Inferior parietal cortex (tissue), 1 donor: ENCODE results near the gene LRRC8A.

Source experiments
- DNase-seq: peaks from one replicate; pipeline ENCODE4 v3.0.0-alpha.2; 2016; ENCODE audit errors: extremely low spot score

LRRC8A gene

DNA sequence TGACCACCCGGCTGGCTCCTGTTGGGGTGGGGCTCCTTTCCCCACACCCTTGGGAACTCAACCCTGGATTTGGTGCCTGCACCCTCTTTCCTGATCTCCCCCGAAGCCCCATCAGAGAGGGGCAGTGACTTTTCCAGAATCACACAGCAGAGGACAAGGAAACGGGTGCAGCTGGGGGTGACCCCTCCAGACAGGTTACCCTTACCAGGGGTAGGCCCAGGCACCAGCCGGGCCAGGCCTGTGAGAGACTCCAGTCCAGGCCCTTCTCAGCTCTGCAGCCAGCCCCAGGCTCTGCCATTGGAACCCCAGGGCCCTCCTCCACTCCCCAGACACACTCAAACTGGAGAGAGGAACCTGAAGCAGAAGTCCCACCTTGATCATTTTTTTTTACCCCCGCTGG, 19.9 kb downstream of the LRRC8A start:
- no peak for DNase-seq

DNA sequence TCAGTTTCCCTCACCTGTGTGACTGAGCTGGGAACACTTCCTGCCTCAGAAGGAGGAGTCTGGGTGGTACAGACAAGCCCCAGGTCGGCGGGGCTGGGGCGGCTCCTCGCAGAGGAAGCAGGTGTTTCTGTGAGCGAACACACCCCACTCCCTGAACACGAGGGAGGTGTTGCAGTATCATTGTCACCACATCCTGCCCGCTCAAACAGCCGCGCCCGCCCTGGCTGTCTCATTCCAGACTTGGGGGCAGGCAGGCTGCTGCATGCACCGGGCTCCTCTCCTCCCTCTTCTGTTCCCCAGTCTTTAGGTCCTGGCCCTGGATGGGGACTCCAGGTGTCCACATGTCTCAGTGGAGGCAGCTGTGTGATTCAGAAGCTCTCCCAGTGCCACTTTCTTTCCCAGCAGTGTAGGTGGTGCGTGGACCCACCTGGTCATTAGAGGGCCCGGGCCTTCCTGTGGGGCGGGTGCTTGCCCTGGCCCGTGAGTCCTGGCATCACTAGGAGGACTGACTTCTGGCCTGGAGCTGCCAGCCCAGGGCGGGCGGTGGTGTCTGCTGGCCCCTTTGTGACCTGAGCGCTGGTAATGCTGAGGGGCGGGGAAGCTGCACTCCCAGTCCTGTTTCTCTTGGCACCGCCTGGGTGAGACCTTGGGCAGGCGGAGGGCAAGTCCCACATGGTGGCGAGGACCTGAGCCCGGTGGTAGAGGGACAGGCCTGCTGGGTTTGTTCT, 20.6 kb downstream of the LRRC8A start:
- DNase-seq = no peak

DNA sequence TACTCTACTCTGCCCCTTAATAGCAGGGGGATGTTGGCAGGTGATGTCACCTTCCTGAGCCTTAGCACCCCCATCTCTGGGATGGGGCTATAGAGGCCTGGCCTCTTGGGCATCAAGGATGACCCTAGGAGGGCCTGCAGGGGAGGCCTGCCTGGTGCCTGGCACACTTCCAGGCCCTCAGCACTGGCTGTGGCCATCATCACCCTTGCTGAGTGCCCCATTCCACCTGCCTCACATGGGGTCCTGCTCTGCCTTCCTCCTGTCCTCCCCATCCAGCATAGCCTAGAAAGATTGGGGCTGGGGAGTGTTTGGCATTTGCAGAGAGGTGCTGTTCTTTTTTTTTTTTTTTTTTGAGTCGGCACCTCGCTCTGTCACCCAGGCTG, 21.1 kb downstream of the LRRC8A start:
- no peak for DNase-seq

DNA sequence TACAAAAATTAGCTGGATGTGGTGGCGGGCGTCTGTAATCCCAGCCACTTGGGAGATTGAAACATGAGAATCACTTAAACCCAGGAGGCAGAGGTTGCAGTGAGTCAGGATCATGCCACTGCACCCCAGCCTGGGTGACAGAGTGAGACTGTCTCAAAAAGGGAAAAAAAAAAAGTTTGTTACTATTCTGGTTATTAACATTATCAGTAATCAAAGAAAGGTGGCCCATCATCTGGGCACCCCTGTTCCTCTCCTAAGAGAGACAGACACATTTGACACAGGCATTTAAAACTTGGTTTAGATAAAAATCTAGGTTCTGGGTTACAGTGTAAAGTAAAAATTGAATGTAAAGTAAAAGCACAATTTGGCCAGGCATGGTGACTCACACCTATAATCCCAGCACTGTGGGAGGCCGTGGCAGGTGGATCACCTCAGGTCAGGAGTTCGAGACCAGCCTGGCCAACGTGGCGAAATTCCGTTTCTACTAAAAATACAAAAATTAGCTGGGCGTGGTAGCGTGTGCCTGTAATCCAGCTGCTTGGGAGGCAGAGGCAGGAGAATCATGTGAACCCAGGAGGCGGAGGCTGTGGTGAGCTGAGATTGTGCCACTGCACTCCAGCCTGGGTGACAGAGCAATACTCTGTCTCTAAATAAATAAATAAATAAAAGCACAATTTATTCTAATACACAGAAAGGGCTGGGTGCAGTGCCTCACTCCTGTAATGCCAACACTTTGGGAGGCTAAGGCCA, 22.1 kb downstream of the LRRC8A start:
- no peak for DNase-seq

DNA sequence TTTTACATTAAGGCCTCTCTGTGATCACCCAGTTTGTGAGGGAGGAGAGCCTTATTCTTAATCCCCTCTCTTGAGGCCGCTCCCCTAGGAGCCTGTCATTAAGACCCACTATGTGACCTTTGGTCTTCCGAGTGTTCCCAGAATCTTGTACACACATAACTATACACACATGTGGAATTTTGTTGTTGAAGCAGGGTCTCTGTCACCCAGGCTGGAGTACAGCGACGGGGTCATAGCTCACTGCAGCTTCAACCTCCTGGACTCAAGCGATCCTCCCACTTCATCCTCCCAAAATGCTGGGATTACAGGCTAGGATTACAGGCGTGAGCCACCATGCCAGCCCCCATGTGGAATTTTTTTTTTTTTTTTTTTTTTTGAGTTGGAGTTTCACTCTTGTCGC, 24.0 kb downstream of the LRRC8A start:
- no peak for DNase-seq

DNA sequence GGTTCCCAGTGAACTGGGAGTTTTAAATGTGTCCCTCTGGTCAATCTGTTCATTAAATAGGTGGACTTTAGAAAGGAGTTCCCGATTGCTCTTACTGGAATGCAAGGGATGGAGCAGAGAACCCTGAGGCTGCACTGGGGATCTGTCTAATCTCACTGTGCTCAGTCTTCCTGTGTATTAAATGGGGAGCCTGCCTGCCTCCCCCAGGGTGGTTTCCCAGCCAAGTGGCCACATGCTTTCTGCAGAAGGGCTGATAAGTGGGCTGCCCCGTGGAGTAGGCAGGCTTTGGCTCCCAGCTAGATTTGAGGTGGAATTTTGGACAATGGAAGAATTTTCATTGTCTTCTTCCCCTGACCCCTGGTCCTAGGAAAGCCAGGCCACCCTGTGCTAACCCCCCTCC, 24.8 kb downstream of the LRRC8A start:
- DNase-seq = no peak

DNA sequence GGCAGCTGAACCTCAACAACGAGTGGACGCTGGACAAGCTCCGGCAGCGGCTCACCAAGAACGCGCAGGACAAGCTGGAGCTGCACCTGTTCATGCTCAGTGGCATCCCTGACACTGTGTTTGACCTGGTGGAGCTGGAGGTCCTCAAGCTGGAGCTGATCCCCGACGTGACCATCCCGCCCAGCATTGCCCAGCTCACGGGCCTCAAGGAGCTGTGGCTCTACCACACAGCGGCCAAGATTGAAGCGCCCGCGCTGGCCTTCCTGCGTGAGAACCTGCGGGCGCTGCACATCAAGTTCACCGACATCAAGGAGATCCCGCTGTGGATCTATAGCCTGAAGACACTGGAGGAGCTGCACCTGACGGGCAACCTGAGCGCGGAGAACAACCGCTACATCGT, 26.4 kb downstream of the LRRC8A start:
- DNase-seq = no peak

DNA sequence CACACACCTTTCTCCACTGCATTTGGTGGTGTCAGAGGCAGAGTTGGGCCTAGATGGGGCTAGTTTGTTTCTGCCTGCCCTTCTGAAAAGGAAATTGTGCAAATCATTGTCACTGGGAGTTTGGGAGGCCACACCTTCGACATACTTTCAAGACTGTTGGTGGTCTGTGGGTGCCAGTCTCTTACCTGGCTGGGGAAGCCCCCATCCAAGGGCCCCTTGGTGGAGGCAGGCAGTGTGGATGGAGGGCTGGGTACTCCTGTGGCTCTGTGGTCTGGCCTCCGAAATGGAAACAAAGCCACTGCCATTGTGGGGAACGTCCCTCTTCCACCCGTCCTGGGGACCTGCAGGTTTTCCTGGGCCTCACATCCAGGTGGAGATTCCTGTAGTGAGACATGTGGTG, 27.9 kb downstream of the LRRC8A start:
- DNase-seq = no peak

DNA sequence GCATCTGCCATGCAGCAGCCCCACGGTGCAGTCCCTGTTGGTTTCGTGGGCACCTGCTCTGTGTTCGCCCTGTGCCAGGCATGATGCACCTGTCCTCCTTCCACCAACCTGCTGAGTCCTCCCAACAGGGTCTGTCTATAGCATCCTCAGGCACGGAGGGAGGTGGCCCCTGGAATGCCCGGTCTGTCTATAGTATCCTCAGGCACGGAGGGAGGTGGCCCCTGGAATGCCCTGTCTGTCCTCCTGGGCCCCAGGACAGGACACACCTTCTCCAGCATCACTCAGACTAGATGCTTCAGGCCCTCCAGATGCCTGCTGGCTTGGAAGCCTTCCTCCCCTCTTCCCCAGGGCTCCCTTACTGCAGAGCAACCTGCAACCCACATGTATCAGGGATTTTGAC, 29.0 kb downstream of the LRRC8A start:
- no peak for DNase-seq

DNA sequence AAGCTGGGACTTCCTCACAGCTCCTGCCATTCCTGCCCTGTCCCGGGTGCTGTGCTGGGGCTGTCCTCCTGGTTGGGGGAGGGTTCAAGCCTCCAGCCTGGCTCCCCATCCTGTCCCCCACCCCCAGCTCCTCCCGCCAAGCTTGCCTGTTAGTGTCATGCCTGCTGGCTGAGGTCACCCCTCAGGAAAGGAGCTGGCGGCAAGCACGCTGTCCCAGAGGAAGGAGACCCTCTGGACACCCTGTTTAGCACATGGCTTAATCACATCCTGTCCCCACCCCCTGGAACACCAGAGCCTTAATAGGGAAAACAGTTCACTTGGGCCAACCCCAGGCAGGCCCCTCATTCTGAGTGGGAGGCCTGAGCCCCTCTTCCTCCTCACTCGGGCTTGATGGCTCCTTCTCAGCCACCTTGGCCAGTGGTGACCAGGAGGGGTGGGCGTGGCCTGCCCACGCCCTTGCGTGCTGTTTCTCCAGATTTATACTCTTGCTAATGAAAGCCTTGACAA, 29.6 kb downstream of the LRRC8A start:
- no peak for DNase-seq

DNA sequence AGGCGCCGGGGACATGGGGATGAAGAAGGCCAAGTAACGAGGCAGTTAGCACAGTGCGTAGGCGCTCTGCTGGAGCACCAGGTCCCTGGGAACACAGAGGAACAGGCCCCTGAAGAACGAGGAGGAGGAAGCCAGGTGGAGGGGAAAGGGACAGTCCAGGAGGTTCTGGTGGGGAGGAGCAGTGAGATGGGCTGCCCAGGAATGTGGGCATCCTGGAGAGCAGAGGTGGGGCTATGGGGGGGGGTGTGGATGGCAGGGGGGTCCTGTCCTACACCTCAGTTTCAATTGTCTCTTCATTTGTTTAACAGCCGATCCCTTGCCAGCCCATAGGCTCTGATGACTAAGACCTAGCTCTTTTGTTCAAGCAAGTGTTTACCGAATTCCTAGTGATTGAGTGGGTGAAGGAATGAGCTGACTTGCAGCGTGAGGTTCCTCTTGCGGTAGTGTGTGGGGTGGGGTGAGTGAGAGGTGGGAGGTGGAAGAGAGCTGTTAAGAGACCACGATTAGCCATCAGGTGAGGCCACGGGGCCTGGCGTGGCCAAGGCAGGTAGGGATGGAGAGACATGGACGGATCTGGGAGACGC, 30.4 kb downstream of the LRRC8A start:
- DNase-seq = no peak

DNA sequence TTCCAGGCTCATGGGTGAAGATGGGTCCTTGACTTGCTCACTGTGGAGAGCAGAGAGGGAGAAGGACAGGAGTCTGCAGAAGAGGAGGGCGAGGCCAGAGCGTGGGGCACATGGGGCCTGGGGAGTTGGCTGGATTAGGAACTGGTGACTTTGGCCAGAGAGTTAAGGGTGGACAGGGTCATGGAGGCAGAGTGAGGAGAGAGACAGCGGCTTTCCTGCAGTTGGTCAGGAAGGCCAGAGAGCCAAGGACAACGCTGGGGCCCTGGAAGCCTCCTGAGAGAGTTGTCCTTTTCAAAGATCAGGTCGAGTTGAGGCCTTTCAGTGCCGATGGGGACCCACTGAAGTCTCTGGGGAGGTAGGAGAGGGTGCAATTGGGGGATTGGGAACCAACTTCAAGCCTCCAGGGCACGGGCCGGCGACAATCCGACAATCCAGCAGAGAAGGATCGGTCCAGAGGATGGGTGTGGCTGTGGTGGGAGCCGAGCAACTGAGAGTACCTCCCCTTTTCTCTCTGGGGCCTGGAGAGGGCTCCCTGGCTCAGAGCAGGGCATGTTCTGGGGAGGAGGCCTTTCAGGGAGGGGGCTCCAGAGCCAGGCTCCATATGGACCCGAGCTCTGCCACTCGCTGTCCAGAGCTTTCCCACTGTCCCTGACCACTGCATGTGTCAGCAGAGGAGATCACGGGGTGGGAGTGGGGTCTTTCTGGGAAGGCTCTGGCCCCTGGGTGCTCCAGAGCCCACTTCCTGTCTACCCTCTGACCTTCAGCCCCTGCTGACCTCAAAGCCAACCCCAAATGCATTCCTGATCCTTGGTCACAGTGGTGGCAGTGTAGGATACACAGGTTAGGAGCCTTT, 31.3 kb downstream of the LRRC8A start:
- DNase-seq = no peak

DNA sequence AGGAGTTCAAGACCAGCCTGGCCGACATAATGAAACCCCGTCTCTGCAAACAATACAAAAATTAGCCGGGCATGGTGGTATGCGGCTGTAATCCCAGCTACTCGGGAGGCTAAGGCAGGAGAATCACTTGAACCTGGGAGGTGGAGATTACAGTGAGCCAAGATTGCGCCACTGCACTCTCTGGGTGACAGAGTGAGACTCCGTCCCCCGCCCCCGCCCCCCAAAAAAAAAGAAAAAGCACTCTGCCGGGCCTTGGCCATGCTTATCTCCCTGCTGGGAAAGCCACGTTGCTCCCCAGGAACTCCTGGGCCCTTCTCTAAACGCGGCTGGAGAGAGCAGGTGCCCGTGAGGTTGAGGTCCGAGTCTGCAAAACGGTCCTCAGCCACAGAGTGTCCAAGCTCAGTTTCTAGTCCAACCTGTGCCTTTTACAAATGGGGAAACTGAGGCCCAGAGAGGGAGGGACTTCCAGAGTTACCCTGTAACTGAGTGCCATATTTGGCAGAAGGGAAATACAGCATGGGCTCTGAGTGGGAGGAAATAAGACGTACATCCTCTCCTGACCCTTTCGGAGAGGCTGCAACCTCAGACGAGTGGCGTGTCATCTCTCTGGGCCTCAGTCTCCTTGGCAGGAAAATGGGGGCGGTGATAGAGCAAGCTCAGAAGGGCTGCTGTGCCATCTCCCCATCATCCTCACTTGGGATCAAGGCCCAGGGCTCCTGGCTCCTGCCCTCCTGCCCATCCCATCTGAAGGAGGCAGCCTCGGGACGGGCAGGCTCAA, 32.3 kb downstream of the LRRC8A start:
- no peak for DNase-seq

DNA sequence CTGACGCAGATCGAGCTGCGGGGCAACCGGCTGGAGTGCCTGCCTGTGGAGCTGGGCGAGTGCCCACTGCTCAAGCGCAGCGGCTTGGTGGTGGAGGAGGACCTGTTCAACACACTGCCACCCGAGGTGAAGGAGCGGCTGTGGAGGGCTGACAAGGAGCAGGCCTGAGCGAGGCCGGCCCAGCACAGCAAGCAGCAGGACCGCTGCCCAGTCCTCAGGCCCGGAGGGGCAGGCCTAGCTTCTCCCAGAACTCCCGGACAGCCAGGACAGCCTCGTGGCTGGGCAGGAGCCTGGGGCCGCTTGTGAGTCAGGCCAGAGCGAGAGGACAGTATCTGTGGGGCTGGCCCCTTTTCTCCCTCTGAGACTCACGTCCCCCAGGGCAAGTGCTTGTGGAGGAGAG, 34.3 kb downstream of the LRRC8A start:
- no peak for DNase-seq

DNA sequence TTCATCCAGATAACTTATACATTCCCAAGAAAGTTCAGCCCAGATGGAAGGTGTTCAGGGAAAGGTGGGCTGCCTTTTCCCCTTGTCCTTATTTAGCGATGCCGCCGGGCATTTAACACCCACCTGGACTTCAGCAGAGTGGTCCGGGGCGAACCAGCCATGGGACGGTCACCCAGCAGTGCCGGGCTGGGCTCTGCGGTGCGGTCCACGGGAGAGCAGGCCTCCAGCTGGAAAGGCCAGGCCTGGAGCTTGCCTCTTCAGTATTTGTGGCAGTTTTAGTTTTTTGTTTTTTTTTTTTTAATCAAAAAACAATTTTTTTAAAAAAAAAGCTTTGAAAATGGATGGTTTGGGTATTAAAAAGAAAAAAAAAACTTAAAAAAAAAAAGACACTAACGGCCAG, 34.8 kb downstream of the LRRC8A start:
- DNase-seq = no peak

DNA sequence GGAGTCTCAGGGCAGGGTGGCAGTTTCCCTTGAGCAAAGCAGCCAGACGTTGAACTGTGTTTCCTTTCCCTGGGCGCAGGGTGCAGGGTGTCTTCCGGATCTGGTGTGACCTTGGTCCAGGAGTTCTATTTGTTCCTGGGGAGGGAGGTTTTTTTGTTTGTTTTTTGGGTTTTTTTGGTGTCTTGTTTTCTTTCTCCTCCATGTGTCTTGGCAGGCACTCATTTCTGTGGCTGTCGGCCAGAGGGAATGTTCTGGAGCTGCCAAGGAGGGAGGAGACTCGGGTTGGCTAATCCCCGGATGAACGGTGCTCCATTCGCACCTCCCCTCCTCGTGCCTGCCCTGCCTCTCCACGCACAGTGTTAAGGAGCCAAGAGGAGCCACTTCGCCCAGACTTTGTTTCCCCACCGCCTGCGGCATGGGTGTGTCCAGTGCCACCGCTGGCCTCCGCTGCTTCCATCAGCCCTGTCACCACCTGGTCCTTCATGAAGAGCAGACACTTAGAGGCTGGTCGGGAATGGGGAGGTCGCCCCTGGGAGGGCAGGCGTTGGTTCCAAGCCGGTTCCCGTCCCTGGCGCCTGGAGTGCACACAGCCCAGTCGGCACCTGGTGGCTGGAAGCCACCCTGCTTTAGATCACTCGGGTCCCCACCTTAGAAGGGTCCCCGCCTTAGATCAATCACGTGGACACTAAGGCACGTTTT, 35.4 kb downstream of the LRRC8A start:
- DNase-seq = peak; percentile 61

DNA sequence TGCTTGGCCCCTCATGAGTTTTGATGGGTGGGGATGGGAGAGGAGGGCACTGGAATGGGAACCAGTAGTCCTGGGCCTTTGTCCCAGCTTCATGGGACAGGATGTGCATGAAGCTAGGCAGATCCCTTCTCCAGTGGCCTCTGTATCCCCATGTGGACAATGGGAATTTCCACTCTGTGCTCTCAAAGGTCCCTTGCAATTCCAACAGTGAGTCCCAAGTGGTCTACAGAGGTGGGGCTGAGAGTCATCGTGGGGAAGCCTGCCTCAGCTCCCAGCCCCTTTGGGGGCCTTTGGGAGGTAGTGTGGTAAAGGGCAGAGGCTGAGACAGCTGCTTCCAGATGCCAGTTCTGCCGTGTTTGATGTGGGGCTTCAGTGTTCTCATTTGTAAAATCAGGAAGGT, 37.0 kb downstream of the LRRC8A start:
- DNase-seq = no peak

DNA sequence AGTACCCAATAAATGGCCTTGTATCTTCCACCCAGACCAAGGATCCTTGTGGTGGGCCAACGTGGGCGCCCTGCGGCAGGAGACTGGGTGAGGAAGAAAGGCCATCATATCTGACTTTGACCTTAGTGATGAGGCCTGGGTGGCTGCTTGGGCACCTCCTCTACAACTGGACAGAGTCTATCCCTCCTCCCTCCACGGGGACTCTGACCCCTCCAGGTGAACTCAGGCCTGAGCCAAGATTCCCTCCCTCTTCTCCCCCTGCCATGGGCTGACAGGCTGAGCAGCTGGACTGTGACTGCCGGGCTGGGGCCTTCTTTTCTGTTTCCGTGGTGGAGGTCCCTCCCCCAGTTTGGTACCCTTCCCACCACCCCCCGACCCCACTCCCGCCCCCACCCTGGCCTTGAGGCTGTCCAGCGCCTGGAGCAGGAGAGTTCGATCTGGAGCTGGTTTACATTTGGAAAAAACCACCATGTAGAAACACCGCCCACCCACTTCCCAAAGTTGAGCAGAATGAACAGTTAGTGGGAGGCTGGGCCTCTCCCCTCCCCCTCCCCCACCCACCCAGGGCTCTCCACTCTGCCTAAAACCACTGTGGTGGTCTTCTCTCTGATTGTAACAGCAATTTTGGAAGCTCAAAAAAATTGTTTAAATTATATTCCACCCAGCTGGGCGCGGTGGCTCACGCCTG, 37.6 kb downstream of the LRRC8A start:
- no peak for DNase-seq

DNA sequence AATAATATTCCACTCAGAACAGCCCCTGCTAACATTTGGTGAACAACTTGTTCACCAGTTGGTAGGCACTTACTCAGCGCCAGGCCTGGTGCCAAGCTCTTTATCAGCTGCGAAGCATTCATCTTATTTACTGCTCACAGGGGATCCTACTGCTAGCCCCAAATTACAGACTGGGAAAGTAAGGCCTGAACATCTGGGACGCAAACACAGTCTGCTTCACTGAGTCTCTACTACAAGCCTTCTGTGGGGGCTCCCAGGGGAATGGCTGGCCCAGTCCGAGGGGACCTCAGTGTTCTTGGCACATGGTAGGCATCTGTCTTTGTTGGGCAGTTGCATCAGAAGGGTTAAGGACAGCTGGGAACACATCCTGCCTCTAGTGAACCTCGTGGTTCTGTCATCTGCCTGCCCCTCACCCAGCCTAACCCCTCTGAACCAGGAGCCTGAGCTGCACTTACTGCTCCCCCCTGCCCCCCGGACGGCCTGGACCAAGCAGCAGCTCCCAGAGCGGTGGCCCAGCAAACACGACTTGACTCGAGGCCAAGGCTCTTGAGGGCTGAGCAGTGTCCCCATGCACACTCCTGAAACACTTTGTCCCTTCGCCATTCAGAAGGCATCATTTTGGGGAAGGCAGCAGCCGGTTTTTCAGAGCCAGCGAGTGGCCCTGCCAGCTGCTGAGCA, 38.6 kb downstream of the LRRC8A start, which contains the start of gene PHYHD1:
Gene PHYHD1 (plus strand): TSS at position 602 of the 678 bp plus-strand sequence. CDS start 1,342 bp downstream, outside the sequence.
- peak; percentile 59 for DNase-seq
